GM18868 (cell line): Measurements from ENCODE around the gene MAGI2.

Source experiments
- ATAC-seq: cut with Tn5 transposase; IDR thresholded peaks from one replicate; pipeline ENCODE4 v1.9.1; 2021; ENCODE audit warnings: mild to moderate bottlenecking, moderate library complexity; ENCODE audit not compliant: unreplicated experiment

The MAGI2 gene

DNA sequence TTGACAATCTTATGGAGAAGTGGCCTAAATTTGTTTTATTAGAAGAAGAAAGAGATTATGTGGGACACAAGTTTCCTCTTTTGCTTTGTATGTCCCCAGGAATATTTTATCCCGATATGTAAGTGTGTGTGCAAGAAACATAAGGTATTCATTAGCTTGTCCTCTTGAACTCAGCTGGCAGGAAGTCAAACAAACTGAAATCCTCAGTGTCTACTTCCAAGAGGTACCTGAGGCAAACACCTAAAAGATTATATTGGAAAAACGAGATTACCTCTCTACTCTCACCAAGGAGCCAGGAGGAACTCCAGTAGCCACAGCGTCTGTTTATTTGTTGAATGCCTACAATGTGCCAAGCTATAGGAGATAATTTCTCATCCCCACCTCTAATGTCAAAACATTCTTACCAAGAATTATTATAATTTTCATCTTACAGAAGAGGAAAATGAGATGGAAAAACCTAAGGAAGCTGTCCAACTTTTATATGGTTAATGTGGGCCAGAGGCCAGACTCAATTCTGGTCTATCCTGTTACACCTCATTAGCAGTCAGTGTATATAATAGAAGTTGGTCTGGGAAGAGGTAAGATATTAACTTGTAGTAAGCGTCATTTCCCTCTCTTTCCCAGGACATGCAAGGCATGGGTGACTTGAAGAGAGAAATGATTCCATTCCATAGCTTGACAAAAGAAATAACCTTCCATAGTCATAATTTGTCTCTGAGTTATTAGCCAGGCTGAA is 692.7 kb downstream of the MAGI2 start:
- ATAC-seq = no peak

DNA sequence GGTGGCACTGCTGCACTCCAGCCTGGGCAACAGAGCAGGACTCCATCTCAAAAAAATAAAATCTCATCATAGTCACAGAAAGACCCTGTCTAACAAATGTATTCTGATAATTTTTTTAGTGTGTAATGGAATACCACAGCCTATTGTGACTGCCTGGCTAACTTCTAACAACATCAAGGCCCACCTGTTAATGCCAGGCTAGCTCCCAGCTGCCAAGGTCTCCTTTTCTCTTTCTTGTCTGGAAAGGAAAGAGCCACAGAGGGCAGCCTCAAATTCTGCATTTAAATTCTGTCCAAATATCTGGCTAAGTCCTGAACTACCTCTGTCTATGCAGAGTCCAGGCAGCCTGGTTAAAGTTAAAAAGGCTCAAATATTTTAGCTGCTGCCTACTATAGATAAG is 700.9 kb downstream of the MAGI2 start:
- ATAC-seq = no peak

- no peak for ATAC-seq
These were observed 702.2 kb downstream of the MAGI2 start for GRCh38 chr7:78751253-78751652.

DNA sequence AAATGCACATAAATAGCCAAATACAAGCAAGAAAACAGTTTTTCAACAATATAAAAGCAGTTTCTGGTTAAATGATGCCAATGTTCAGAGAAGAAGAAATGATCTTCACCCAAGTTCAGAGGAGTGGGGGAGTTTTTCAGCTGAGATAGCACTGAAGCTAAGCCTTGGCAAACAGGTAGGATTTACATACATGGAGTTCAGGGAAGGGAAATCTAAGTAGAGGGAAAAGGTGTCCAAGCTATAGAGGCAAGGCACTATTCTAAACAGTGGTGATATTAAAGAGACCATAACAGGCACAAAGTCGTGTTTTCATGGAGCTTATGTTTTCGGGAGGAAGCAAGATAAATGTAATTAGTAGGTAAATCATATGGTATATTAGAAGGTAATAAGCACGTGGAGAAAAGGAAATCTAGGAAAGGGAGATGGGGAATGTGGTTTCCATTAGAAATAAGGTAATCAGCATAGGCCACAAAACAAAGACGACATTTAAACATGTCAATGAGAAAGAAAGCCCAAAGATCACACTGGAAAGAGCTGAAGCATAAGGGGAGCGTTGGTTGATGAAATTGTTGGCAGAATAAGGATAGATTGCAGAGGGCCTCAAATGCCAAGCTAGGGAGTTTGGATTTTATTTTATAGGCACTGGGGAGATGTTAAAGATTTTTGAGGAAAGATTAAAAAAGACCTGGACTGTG is 704.3 kb downstream of the MAGI2 start:
- no peak for ATAC-seq

- no peak for ATAC-seq
These were observed 705.9 kb downstream of the MAGI2 start for GRCh38 chr7:78747592-78747991.

GRCh38 chr7:78746301-78746700 is 707.2 kb downstream of the MAGI2 start:
- ATAC-seq = no peak

GRCh38 chr7:78742694-78743093 is 710.8 kb downstream of the MAGI2 start:
- ATAC-seq = peak; percentile 42

DNA sequence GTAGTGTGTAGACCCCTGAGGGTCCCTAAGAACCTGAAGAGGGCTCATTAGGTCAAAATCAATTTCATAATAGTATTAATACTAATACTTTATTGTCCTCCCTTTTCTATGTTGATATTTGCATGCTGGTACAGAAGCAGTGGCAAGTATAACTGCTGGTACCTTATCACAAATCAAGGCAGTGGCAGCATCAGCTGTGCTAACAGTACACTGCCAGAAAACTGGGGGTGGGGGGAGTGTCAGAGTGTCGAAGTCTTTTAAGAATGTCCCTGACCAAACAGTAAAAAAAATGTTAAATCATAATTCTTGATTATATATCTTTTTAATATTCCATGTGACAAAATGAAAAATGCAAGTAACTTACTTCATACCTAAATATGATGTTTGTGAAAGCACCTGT is 716.9 kb downstream of the MAGI2 start:
- ATAC-seq = no peak

GRCh38 chr7:78734626-78735025 is 718.8 kb downstream of the MAGI2 start:
- ATAC-seq = peak; percentile 66

- ATAC-seq = no peak
These were observed 733.4 kb downstream of the MAGI2 start for GRCh38 chr7:78720066-78720465.

DNA sequence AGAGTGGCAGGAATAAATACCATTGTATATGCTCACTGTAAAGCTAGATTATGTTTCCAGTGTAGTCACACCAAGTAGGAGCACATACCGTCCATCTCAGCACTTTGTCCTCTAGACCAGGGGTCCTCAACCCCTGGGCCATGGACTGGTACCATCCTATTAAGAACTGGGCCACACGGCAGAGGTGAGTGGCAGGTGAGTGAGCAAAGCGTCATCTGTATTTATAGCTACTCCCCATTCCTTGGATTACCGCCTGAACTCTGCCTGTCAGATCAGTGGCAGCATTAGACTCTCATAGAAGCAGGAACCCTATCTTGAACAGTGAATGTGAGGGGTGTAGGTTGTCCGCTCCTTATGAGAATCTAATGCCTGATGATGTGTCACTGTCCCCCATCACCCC is 735.3 kb downstream of the MAGI2 start:
- no peak for ATAC-seq

- no peak for ATAC-seq
These were observed 736.6 kb downstream of the MAGI2 start for GRCh38 chr7:78716876-78717275.

DNA sequence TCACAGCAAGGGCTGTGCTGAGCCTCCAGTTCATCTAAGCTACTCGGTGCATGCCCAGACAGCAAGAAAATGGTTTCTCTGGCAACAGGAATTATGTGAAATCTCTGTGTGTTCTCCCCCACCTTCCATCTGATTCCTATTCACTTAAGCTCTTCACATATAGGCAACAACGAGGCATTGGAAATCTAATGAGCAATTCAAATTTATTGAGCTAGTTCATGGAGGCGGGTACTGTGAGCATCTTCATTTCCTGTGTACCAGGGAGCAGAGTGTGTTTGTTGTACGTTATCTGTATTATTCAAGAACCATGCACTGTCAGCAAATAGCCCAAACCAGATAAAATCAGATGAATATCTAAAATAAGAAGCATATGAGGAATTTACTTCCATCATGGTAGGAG is 739.1 kb downstream of the MAGI2 start:
- ATAC-seq = no peak

GRCh38 chr7:78712111-78712510 is 741.4 kb downstream of the MAGI2 start:
- ATAC-seq = no peak

DNA sequence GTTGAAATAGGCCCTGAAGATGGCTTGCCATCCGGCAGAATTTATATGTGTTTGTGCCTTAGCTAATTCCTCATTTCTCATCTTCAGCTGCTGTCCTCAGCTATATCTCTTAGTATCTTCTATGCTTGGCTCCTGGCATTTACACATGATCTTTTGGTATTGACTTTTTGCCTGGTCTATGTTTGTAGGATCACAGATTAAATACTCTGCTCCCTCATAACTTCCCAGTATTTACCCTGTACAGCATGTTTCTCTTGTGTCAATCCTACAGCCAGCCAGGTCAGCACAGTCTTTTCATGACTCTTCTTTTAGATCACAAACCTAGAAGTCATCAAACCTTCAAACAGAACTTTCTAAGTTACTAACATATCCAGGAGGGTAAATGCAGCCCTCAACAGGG is 743.8 kb downstream of the MAGI2 start:
- no peak for ATAC-seq

- ATAC-seq = no peak
These were observed 749.0 kb downstream of the MAGI2 start for GRCh38 chr7:78704504-78704903.

DNA sequence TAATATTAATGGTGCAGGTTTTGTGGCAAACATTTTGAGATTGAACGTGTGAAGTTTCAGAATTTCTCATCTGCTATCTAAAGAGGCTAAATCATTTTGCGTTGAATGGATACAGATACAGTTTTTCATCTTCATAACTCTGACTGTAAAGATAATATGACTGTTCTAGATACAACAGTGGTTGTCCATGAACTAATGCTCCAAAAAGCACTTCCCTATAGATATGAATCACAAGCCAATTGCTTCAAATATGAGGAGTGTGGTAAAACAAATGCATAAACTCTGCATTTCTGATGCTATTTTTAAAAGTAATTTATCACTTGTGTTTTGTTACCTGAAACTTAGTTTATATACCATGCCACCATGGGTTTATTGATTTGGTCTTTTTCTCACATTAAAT is 750.1 kb downstream of the MAGI2 start:
- ATAC-seq = no peak

DNA sequence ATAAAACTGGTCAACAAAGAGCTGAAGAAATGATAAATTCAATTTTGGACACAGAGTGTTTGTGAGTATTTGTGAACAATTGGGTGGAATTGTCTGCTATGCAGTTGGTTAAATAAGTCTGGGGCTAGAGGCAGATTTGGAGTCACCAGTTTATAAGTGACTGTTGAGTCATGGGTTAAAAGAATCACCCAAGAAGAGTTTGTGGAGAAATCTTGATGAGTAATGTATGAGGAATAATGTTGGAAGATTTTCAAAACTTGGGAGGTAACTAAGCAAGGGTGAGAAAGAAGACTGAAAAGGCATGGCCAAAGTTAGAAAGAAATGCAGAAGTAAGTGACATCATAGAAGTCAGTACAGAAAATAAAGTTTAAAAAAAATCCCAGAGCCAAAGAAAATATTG is 750.7 kb downstream of the MAGI2 start:
- ATAC-seq = no peak

DNA sequence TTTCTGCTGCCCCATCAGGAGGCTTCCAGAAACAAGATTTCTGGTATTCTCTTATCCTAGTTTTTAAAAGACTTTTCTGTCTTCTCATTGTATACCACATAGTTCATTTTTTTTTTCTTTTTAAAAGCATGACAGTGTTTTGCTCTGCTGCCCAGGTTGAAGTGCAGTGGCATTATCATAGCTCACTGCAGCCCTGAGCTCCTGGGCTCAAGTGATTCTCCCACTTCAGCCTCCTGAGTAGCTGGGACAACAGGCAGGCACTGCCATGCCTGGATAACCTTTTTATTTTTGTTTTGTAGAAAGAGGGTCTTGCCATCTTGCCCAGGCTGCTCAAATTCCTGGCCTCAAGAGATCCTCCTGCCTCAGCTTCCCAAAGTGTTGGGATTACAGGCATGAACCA is 757.6 kb downstream of the MAGI2 start:
- ATAC-seq = no peak

DNA sequence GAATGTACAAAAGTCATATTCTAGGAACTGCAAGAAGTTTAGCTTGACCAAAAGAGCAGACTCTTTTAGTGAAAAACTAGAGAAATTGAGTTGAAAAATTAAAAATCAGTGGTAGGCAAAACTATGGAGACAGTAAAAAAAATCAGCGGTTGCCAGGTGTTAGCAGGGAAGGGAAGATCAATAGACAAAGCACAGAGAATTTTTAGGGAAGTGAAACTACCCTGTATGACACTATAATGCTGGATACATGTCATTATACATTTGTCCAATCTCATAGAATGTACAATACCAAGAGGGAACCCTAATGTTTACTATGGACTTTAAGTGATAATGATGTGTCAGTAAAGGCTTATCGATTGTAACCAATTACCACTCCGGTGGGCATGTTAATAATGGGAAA is 761.9 kb downstream of the MAGI2 start:
- ATAC-seq = no peak

- no peak for ATAC-seq
These were observed 763.3 kb downstream of the MAGI2 start for GRCh38 chr7:78690174-78690573.

DNA sequence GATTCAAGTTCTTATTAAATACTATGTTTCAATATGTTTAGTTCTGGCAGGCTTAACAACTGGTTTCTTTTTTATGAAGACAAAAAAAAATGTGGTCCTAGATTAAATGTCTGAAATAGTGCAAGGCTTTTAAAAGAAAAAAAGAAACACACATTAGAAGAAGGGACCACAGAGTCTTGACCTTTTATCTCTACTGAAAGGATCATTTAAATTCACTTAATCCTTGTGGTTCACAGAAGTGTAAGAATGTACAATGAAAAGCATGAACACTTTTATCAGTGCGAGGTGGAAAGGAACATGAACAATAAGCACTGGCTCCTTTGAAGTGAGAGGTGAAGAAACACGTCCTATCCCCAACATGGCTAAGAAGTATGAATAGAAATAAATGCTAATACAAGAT is 765.1 kb downstream of the MAGI2 start:
- no peak for ATAC-seq

- ATAC-seq = no peak
These were observed 767.3 kb downstream of the MAGI2 start for GRCh38 chr7:78686189-78686588.
